Mucosa of descending colon (tissue), 3 donors: Measurements from ENCODE around the gene GNAQ. TPM values are rescaled to one million over a fixed set of nuclear protein-coding genes. Genes with fewer than 3 reads are reported as not detected.

Source experiments
- ATAC-seq: fragments of 200-7000 bp; cut with Tn5 transposase; one replicate; pipeline ENCODE4 v1.9.1; 2020; ENCODE audit warnings: mild to moderate bottlenecking, moderate library complexity
- DNase-seq, 3 donors: peaks; one replicate each; pipeline ENCODE4 v3.0.0-alpha.2; 2020
- H3K36me3 ChIP-seq: fragments of 200-600 bp; one replicate; pipeline ENCODE4 v1.8.0; 2021; ENCODE audit warnings: low read depth, mild to moderate bottlenecking
- H3K4me1 ChIP-seq: fragments of 200-600 bp; one replicate; pipeline ENCODE4 v1.8.0; 2021; ENCODE audit warnings: low read depth, mild to moderate bottlenecking
- H3K4me3 ChIP-seq: fragments of 200-600 bp; one replicate; pipeline ENCODE4 v1.8.0; 2021; ENCODE audit warnings: mild to moderate bottlenecking
- H3K9me3 ChIP-seq: fragments of 200-600 bp; one replicate; pipeline ENCODE4 v1.8.0; 2021; ENCODE audit warnings: mild to moderate bottlenecking
- intact Hi-C, 2 donors: fragments of 100-400 bp; cut with DNase I in 1 of 2; cut with micrococcal nuclease in 1 of 2; formaldehyde crosslinking; loops; one replicate each; pipeline versions ENCODE4 v1.11.0 to v1.11.1; 2022; cut with DNase I, micrococcal nuclease
- total RNA-seq, 3 donors: library from RNA; stranded (reverse); fragmentation: NEBNext Ultra II Directional in 2 of 3; extraction: Animal tissue kit (Norgen Biotek cat#: 25700) in 2 of 3; gene quantifications; one replicate each; pipeline versions ENCODE4 v1.2.1 to v1.2.4, GENCODE V29; 2021 to 2023
- TF ChIP-seq, protein P1 (sequence below): fragments of 200-600 bp; IDR thresholded peaks from one replicate; pipeline ENCODE4 v1.8.0; 2022; ENCODE audit warnings: antibody characterized with exemption, mild to moderate bottlenecking
- donor health status: DM: no; HTN: no; CAD: no; lungs with moderate emphysema.
- donor health status: DM: no; HTN: no; CAD: no.
- donor health status: DM: no; HTN: yes; CAD: no.

Gene GNAQ
- total RNA-seq, 3 donors from 2014 or later = 95.9 to 115 (median 104) TPM

DNA sequence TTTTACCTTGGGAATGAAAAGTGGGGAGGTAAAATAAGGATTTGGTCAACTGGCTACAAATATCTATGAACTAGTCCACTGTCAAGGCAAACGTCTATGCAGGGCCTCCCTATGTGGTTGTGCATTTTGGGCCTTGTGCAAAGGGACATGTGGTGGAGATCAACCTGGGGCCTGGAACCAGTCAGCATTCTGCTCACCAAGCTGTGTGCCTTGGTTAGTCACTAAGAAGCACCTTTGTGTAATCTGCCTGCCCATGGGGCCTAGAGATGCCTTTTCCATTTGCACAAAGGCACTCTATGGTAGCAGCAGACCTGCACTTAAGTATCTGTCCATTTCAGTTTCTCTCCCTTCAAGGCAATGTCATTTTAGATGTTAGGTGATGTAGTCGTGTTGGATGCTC, 184.0 kb downstream of the GNAQ start:
- Histone ChIP-seq H3K4me1 (no peaks in the 10 kb centered on the region), H3K4me3 (no peak overlapping the region), H3K36me3 (no peaks in the 10 kb centered on the region), H3K9me3 (no peaks in the 10 kb centered on the region)
- no peak for ATAC-seq
- no peak for DNase-seq
- TF ChIP-seq, protein P1, sequence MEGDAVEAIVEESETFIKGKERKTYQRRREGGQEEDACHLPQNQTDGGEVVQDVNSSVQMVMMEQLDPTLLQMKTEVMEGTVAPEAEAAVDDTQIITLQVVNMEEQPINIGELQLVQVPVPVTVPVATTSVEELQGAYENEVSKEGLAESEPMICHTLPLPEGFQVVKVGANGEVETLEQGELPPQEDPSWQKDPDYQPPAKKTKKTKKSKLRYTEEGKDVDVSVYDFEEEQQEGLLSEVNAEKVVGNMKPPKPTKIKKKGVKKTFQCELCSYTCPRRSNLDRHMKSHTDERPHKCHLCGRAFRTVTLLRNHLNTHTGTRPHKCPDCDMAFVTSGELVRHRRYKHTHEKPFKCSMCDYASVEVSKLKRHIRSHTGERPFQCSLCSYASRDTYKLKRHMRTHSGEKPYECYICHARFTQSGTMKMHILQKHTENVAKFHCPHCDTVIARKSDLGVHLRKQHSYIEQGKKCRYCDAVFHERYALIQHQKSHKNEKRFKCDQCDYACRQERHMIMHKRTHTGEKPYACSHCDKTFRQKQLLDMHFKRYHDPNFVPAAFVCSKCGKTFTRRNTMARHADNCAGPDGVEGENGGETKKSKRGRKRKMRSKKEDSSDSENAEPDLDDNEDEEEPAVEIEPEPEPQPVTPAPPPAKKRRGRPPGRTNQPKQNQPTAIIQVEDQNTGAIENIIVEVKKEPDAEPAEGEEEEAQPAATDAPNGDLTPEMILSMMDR = no peak
- intact Hi-C loops = no loop called here

DNA sequence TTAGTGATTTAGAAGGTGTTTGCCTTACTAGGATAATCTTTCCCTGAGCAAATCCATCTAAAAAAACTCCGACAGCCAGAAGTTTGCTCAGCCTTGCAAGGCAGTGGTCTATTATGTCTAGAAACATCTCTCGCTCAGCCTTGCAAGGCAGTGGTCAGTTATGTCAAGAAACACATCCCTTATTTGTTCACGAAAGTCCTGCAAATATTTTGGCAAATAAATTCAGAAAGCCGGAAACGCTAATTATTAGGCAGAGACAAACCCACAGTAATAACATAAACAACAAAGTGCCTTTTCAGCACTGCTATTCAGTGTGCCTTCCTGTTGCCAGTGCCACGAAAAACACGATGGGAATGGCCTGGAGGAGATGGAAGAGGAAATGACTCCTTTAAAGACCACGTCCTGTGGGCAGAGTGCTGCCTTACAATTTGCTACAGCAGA, 184.5 kb downstream of the GNAQ start:
- ATAC-seq (no peak), DNase-seq (no peak)
- no peaks in the 10 kb centered on the region for H3K4me1 ChIP-seq
- no peak overlapping the region for H3K4me3 ChIP-seq
- TF ChIP-seq, protein P1 = no peak
- intact Hi-C loops = no loop called here
- no peaks in the 10 kb centered on the region for H3K36me3 ChIP-seq
- H3K9me3 ChIP-seq = no peaks in the 10 kb centered on the region

DNA sequence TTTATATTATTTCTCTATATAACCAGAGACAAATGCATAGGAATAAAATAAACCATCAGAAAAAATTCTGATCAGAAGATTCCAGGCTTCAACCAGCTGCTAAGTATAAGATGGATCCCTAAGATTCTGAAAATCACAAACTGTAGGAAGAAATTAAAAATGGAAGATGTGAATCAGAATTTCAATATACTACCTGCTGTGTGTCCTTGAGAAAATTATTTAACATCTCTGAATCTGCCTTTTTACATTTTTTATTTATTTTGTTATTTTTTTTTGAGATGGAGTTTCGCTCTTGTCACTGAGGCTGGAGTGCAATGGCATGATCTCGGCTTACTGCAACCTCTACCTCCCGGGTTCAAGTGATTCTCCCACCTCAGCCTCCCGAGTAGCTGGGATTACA, 187.2 kb downstream of the GNAQ start:
- TF ChIP-seq, protein P1 = no peak
- Histone ChIP-seq H3K4me1 (peaks cover 20% of the 10 kb centered on the region), H3K36me3 (no peaks in the 10 kb centered on the region), H3K4me3 (no peak overlapping the region), H3K9me3 (no peaks in the 10 kb centered on the region)
- intact Hi-C loops = no loop called here
- no peak for DNase-seq
- ATAC-seq = no peak

DNA sequence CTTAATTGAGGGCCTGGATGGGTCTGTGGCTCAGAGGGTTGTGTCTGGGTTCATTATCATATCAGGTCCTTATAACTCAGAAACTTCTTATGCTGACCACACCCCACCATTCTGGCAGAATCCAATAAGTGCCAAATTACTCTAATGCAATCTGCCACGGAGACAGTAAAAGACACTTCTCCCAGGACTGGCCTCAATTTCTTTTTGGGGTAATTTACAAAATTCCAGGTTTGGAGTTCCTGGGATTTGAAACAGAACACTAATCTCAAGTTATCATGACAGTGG, 187.8 kb downstream of the GNAQ start:
- DNase-seq (no peak), ATAC-seq (no peak)
- no peaks in the 10 kb centered on the region for H3K36me3 ChIP-seq
- H3K4me1 ChIP-seq = peaks cover 25% of the 10 kb centered on the region
- intact Hi-C loops = no loop called here
- TF ChIP-seq, protein P1 = no peak
- no peaks in the 10 kb centered on the region for H3K9me3 ChIP-seq
- no peak overlapping the region for H3K4me3 ChIP-seq

DNA sequence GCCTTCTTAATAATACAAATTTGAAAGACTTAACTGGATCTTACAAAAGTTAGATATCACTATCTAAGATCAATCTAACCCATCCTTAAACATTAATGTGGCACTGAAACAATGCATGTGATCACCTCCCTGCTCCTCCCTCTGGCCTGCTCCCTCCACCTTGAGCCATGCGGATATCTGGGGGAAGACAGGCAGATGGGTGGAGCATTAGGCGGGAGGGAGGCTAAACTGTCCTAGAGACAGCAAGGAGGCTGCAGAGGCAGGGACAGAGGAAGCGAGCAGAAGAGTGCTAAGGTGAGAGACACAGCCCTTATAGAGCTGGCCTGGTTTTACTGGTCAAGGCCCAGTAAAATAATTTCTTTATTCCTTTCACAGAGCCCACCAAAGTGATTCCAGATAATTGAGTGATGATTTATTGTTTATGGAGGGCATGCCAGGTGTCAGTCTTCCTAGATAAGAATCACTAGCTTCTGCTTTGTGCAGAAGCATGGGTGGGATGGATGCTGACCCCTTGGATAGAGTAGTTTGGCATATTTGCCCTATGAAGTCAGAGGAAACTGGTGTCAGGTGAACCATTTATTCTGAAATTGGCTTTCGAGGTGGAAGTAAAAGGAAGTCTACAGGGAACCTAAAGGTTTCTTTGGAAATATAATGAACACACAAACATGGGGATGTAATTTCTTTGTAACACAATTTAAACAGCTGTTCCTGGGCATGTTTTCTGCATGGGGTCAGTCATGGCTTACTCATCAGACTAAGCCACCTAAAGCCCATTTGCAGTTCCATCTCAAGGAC, 188.3 kb downstream of the GNAQ start:
- DNase-seq (no peak), ATAC-seq (no peak)
- Histone ChIP-seq H3K36me3 (no peaks in the 10 kb centered on the region), H3K9me3 (no peaks in the 10 kb centered on the region), H3K4me1 (peaks cover 28% of the 10 kb centered on the region), H3K4me3 (no peak overlapping the region)
- intact Hi-C loops = no loop called here
- TF ChIP-seq, protein P1 = no peak
